Stimulated activated CD4-positive, alpha-beta T cell treated with anti-CD3 and anti-CD28 coated beads, TNF-alpha, amount 100 ng/mL, for 4 hours (primary cell): ENCODE results near the gene CBX1.
"Not testable (repeated sequence)": the region's sequence is repeated elsewhere in the genome, so short reads cannot be mapped to it uniquely, and the experiment has no call there.

ENCODE experiments used
- DNase-seq, 3 experiments: peaks; one replicate each; pipeline ENCODE4 v3.0.0-alpha.2; 2020; ENCODE audit warnings: low read depth in 3 of 3

The CBX1 gene

GRCh38 chr17:48051706-48052486, 49.4 kb downstream of the CBX1 start:
- no peak for DNase-seq

GRCh38 chr17:48051283-48051682, 50.0 kb downstream of the CBX1 start:
- DNase-seq: no peak

DNA sequence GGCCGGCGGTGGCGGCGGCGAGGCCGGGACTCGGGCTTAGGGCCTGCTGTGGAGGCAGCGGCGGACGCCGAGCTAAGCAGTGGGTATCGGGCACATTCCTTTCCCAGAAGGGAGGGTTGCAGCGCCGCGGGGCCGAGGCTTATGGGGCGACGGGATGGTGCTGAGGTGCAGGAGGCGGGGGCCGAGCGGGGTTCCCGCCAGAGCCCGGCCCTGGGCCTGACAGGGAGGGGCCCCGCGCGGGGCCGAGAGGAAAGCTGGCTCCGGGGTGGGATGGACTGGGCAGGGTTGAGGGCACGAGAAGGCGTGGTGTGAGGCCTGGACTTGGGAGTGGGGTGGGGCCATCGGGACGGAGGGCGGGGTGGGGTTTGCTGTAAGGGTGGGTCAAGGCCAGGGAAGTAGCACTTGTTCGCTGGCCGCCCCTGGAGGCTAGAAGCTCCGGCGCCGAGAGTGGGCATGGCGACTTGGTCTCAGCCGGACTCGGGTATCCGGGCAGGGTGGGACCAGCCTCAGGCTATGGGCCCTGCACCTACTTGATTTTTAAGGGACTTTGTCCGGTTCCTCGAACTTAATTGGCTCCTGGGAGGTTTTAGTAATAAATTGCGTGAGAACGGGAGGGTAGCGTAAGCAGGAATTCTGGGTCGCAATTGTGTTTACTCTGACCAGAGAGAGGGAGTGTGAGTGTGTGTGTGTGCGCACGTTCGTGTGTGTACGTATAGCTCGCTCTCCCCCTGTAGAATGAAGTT, 52.7 kb downstream of the CBX1 start:
- no peak for DNase-seq

DNA sequence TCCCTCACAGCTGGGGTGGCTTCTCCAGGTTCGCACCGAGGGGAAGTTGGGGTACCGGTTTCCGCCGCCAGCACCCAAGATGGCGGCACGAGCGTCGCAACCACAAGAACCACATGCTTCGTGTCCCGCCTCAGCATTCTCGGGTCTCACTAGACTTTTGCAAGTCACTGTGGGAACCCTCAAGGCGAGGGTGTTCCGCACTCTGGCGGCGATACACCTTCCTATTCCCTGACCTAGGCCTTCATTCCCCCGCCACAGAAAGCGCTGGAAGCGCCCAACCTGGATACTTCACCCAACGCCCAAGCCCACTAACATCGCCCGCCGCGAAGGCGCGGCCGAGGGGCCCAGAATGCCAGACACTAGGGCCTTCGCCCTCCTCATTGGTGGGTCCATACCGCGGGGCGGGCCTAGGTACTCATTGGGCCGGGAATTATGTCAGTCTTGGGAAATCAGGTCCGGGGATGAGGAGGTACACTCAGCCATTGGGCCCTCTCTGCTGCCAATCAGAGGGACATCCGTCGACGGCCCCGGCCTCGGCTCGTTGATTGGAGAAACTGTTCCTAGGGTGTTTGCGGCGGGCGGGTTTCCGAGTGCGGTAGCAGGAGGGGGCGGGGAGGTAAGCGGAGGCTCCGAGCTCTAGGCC, 53.4 kb downstream of the CBX1 start, which contains the start of gene NFE2L1:
NFE2L1 (plus strand) TSS at position 619 of the 643 bp plus-strand sequence. CDS start 2,760 bp downstream, outside the sequence.
- DNase-seq: peak; percentile 90 to 96 (median 95)

- DNase-seq: no peak
Observed at GRCh38 chr17:48047113-48047740, 54.1 kb downstream of the CBX1 start.

- no peak for DNase-seq
Observed at GRCh38 chr17:48046296-48046695, 55.0 kb downstream of the CBX1 start.

DNA sequence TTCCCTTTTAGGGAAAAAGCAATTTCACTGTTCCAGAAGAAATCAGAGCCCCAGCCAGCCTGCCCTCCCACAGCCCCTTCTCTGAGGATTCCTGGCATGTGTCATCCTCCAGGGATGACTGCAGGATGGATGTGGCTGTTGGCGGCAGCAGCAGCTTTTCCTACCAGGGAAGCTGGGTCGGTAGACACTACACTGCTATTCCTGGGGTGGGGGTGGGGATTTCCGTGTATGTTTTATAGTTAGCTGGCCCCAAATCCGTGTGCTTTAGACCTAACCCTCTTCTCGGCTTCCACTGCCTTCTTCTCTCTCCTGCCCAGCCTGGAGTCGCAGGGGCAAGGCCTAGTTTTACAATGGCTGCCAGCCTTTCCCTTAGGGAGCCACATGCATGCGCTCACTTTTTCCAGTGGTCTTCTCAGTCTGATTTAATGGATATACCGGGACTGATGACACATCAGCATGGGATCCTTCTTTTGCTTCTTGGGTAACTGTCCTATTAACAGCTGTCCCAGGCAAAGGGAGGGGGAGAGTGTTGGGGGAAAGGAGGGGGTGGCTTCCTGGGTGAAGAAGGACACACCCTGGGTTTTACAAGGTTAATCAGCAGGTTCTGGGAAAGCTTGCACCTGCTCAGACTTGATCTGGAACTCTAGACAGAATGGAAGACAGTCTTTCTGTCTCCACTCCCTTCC, 55.8 kb downstream of the CBX1 start:
- DNase-seq: no peak

- DNase-seq: no peak
Observed at GRCh38 chr17:48044851-48045250, 56.4 kb downstream of the CBX1 start.

DNA sequence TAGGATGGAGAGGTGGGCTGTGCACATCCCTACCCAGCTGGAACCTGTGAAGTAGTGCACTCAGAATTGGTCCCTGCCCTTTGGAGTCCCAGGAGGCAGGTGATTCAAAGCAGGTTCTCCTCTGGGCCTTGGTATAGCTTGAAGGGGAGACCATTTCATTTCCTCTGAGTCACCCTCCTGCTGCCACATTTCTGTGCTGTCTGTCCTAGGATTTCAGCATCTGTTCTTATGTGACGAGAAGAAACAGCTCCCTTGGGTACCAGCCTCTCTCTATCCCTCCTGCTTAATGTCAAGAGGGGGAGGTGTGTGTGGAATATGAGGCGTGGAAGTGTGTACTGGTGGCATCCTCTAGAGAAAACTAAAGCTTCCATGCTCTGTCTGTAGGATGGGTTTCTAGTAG, 58.1 kb downstream of the CBX1 start:
- DNase-seq: no peak

DNA sequence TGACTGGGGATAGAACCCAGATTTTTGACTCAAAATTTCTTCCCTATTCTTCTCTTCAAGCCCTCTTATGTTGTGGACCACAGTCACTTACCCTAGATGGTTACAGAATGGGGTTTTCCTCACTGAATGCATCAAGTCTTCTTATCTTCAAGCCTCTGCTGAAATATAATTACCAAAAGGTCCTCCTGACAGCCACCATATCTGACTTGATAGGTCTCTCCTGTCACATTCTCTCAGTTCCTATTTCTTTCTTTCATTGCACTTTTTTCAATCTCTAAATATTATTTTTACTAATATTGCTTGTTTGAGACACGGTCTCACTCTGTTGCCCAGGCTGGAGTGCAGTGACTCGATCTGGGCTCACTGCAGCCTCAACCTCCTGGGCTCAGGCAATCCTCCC, 62.6 kb downstream of the CBX1 start:
- no peak for DNase-seq

DNA sequence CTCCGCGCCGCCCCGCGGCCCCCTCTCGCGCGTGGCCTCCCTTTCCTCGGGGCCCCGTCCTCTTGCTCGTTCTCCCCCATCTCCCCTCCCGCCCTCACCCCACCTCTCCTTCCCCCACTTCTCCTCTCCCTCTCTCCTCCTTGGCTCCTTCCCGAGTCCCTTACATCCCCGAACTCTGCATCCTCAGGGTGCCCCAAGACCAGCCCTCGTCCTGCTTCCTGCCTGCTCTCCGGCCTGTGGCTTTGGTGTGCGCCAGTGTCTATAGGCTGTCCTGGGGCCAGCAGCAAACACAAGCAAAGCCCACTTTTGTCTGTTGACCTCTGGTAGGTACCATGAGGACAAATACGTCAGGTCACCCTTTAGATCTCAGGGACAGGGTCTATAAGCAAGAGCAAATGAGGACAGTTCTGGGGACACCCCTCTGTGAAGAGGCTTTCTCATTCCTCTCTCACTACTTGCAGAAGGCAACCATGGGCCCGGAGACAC, 63.4 kb downstream of the CBX1 start:
- DNase-seq: no peak

- DNase-seq: peak in 1 of 3 experiments; percentile 37
Observed at GRCh38 chr17:48037036-48037837, 64.0 kb downstream of the CBX1 start, which contains the start of gene COPZ2. COPZ2 (minus strand) TSS chr17:48037797; CDS start chr17:48037777, 20 bp downstream.

- no peak for DNase-seq
Observed at GRCh38 chr17:48036693-48037035, 64.6 kb downstream of the CBX1 start.

GRCh38 chr17:48034734-48035133, 66.5 kb downstream of the CBX1 start:
- DNase-seq: not testable (repeated sequence)

DNA sequence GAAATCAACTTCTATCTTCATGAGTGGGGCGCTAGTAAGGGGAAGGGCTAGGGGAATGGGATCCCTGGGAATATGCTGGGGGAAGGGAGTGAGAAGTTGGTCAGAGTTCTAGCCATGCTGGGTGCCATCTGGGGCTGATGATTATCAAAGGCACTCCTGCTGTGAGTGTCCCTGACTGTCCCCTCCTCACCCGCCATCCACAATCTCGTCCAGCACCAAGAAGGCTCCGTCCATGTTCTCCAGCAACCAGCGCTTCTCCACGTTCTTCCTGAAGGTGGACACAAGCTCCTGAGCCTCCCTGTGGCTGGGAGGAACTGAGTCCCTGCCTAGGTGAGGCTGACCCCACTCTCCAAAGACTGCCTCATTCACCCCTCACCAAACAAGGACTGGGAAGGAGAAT, 69.3 kb downstream of the CBX1 start:
- DNase-seq: no peak

GRCh38 chr17:48030531-48030930, 70.7 kb downstream of the CBX1 start:
- DNase-seq: no peak

- DNase-seq: no peak
Observed at GRCh38 chr17:48028736-48029135, 72.5 kb downstream of the CBX1 start.

DNA sequence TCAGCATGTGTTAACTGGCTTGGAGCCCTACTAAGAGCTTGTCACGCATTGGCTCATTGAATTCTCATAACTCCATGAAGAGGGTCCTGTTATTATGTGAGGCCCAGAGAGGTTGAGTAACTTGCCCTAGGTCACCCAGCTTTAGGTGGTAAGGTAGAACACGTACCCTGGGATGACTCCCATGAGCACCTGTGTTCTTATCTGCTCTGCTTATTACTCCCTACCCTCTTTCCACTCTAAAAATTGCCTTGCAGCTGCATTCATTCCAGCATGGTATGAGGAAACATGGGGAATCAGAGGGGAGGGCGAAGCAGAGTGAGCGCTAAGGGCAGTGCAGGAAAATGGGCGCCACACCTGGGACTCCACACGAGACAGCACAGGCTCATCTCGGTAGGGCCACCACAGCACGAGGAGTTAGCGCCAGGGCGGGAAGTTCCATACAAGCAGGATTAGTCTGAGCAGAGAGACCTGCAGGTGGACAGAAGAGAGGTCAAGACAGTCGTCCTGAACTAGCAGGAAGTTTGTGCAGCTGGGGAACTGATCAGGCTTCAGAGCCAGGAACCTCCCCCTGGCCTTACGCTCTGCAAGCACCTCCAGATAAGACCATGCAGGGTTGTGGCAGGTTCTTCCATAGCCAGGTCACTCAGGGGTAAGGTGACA, 73.8 kb downstream of the CBX1 start:
- DNase-seq: no peak

GRCh38 chr17:48026502-48027321, 74.6 kb downstream of the CBX1 start:
- peak in 1 of 3 experiments; percentile 57 for DNase-seq
